PC-9 (cell line): ENCODE results near the gene MYO10.

Experiments
- EZH2 ChIP-seq: fragments of 200-600 bp; sonication (generic); IDR thresholded peaks from 2 replicates; pipeline ENCODE4 v1.8.0; 2017; ENCODE audit warnings: antibody characterized with exemption, low read depth
- TF ChIP-seq, protein P1 (sequence below): fragments of 200-600 bp; sonication (generic); conservative IDR thresholded peaks from 2 replicates; pipeline ENCODE4 v1.6.1; 2017; ENCODE audit warnings: mixed run types, antibody characterized with exemption, mild to moderate bottlenecking, moderate library complexity

- TF ChIP-seq, protein P1, sequence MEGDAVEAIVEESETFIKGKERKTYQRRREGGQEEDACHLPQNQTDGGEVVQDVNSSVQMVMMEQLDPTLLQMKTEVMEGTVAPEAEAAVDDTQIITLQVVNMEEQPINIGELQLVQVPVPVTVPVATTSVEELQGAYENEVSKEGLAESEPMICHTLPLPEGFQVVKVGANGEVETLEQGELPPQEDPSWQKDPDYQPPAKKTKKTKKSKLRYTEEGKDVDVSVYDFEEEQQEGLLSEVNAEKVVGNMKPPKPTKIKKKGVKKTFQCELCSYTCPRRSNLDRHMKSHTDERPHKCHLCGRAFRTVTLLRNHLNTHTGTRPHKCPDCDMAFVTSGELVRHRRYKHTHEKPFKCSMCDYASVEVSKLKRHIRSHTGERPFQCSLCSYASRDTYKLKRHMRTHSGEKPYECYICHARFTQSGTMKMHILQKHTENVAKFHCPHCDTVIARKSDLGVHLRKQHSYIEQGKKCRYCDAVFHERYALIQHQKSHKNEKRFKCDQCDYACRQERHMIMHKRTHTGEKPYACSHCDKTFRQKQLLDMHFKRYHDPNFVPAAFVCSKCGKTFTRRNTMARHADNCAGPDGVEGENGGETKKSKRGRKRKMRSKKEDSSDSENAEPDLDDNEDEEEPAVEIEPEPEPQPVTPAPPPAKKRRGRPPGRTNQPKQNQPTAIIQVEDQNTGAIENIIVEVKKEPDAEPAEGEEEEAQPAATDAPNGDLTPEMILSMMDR: no peak
- no peak for TF ChIP-seq EZH2
Measured at GRCh38 chr5:16681876-16682275, 254.2 kb downstream of the MYO10 start.
